K562 (cell line): ENCODE results near the gene CRK. TPM values are rescaled to one million over a fixed set of nuclear protein-coding genes. Genes with fewer than 3 reads are reported as not detected.

Experiments
- ATAC-seq: fragments of 200-7000 bp; cut with Tn5 transposase; 3 replicates; pipeline ENCODE4 v1.9.1; 2020; ENCODE audit warnings: moderate library complexity
- BruUV-seq: library from RNA; stranded (reverse); fragments of 400-500 nt; replicated peaks from 2 replicates; lab custom pipeline; 2021; lab: Mats Ljungman, UMichigan
- CTCF ChIA-PET: fragments of 300-600 bp; formaldehyde crosslinking; extraction: SDS; loops from one replicate; lab custom pipeline; 2021; ENCODE audit warnings: low intra/inter-chr PET ratio; lab: Yijun Ruan, JAX
- POLR2A ChIA-PET: fragments of 300-600, 350-650 bp; sonication (Branson Sonifier 250); formaldehyde crosslinking; extraction: SDS; loops from one replicate; lab custom pipeline; 2021; ENCODE audit warnings: antibody characterized with exemption, inconsistent platforms; lab: Yijun Ruan, JAX
- DNase-seq, 4 experiments: peaks; one replicate each; pipeline versions ENCODE4 v3.0.0 to v3.0.0-alpha.2; 2011 to 2018; ENCODE audit warnings: low spot score in 3 of 4, mixed read lengths in 3 of 4; ENCODE audit errors: extremely low read depth in 1 of 4
- FAIRE-seq: peaks from 2 replicates; lab custom pipeline; 2011; peaks lifted over from hg19 to GRCh38; lab: Jason Lieb, UNC
- H2AFZ ChIP-seq: 2 replicates; pipeline ENCODE4 v1.6.0; 2011; ENCODE audit warnings: low read depth, low read length, control low read depth, inconsistent platforms
- H3K27ac ChIP-seq: fragments of 200-600 bp; 3 replicates; pipeline ENCODE4 v1.8.0; 2011; ENCODE audit warnings: low read depth, mild to moderate bottlenecking, control low read depth, inconsistent platforms, low read length, moderate library complexity, mixed read lengths; ENCODE audit errors: extremely low read depth
- H3K27me3 ChIP-seq, 2 experiments: fragments of 300-600 bp in 1 of 2; 2 replicates in 1 of 2; 3 replicates in 1 of 2; pipeline versions ENCODE4 v1.6.0 to v1.8.0; 2011; ENCODE audit warnings: inconsistent platforms in 2 of 2, low read length in 2 of 2, mild to moderate bottlenecking in 1 of 2, mixed read lengths in 1 of 2, moderate library complexity in 1 of 2; ENCODE audit not compliant: control insufficient read depth in 2 of 2, insufficient read depth in 2 of 2
- H3K36me3 ChIP-seq: fragments of 300-600 bp; 3 replicates; pipeline ENCODE4 v1.8.0; 2011; ENCODE audit warnings: mild to moderate bottlenecking, low read length, inconsistent platforms; ENCODE audit not compliant: control insufficient read depth, insufficient read depth
- H3K4me1 ChIP-seq, 2 experiments: fragments of 200-600 bp in 1 of 2; replicated peaks in 1 of 2; 2 replicates in 1 of 2; 3 replicates in 1 of 2; pipeline versions ENCODE4 v1.5.1 to v1.8.0; 2011; ENCODE audit warnings: inconsistent platforms in 2 of 2, low read length in 2 of 2, mild to moderate bottlenecking in 1 of 2, mixed read lengths in 1 of 2, moderate library complexity in 1 of 2; ENCODE audit not compliant: control insufficient read depth in 2 of 2, insufficient read depth in 2 of 2
- H3K4me2 ChIP-seq: 2 replicates; pipeline ENCODE4 v1.6.1; 2011; ENCODE audit warnings: low read length, control low read depth, inconsistent platforms, mixed read lengths; ENCODE audit not compliant: insufficient read depth
- H3K4me3 ChIP-seq: fragments of 200-600 bp; sonication (generic), shearing (Covaris generic); 2 replicates; pipeline ENCODE4 v1.5.1; 2016; ENCODE audit warnings: control low read depth, inconsistent platforms
- H3K79me2 ChIP-seq: fragments of 200-600 bp; 3 replicates; pipeline ENCODE4 v1.8.0; 2011; ENCODE audit warnings: low read length, inconsistent platforms; ENCODE audit not compliant: control insufficient read depth, insufficient read depth
- H3K9ac ChIP-seq, 2 experiments: 2 replicates each; pipeline versions ENCODE4 v1.6.0 to v1.6.1; 2011; ENCODE audit warnings: low read depth in 2 of 2, low read length in 2 of 2, control low read depth in 1 of 2, inconsistent platforms in 1 of 2, mild to moderate bottlenecking in 1 of 2, mixed read lengths in 1 of 2; ENCODE audit not compliant: insufficient read depth in 1 of 2
- H3K9me1 ChIP-seq: one replicate; pipeline ENCODE4 v1.6.0; 2011; ENCODE audit warnings: inconsistent platforms, mild to moderate bottlenecking, low read length, moderate library complexity; ENCODE audit not compliant: control insufficient read depth, insufficient read depth
- H3K9me3 ChIP-seq: replicated peaks from 2 replicates; pipeline ENCODE4 v1.5.1; 2011; ENCODE audit warnings: low read depth, low read length, inconsistent platforms; ENCODE audit not compliant: control insufficient read depth, insufficient read depth
- H4K20me1 ChIP-seq: replicated peaks from 2 replicates; pipeline ENCODE4 v1.6.1; 2011; ENCODE audit warnings: low read length, inconsistent platforms, mixed read lengths; ENCODE audit not compliant: control insufficient read depth, insufficient read depth
- JUN ChIP-seq, 2 experiments: sonication (generic) in 1 of 2; formaldehyde crosslinking in 1 of 2; IDR thresholded peaks; 2 replicates each; pipeline versions ENCODE4 v1.6.1 to v1.8.0; 2012 to 2022; ENCODE audit warnings: borderline replicate concordance in 2 of 2, mild to moderate bottlenecking in 2 of 2, improper control_type of control experiment in 1 of 2, low read depth in 1 of 2, low read length in 1 of 2, missing genetic modification reagents in 1 of 2
- KLF1 ChIP-seq: fragments of 450-650 bp; IDR thresholded peaks from 2 replicates; pipeline ENCODE4 v1.6.1; 2016; ENCODE audit warnings: missing genetic modification characterization, missing compliant biosample characterization
- NONO ChIP-seq, 2 experiments: fragments of 200-400 bp in 1 of 2; fragments of 450-650 bp in 1 of 2; formaldehyde crosslinking in 1 of 2; IDR thresholded peaks; 2 replicates each; pipeline ENCODE4 v1.6.1; 2017; ENCODE audit warnings: low read depth in 2 of 2, mild to moderate bottlenecking in 2 of 2, moderate library complexity in 2 of 2, low read length in 1 of 2
- SMAD4 ChIP-seq: fragments of 250-450 bp; sonication (Bioruptor Pico); conservative IDR thresholded peaks from 2 replicates; pipeline ENCODE4 v1.8.0; 2021; ENCODE audit warnings: inconsistent platforms, mild to moderate bottlenecking, moderate library complexity
- STAG1 ChIP-seq: sonication (generic); formaldehyde crosslinking; IDR thresholded peaks from 2 replicates; pipeline ENCODE4 v1.5.0; 2020; ENCODE audit warnings: missing genetic modification reagents, borderline replicate concordance
- ZNF121 ChIP-seq: sonication (generic); formaldehyde crosslinking; conservative IDR thresholded peaks from 2 replicates; pipeline ENCODE4 v1.8.0; 2022; ENCODE audit warnings: missing genetic modification reagents
- ZNF263 ChIP-seq: sonication (generic); formaldehyde crosslinking; IDR thresholded peaks from 2 replicates; pipeline ENCODE4 v1.8.0; 2022; ENCODE audit warnings: mild to moderate bottlenecking, missing genetic modification reagents, borderline replicate concordance
- ZNF780A ChIP-seq: fragments of 250-450 bp; sonication (Bioruptor Pico); IDR thresholded peaks from 2 replicates; pipeline ENCODE4 v1.5.0; 2021; ENCODE audit warnings: mild to moderate bottlenecking
- WGBS: fragments of 100-300 bp; shearing (Covaris generic); methylation state at CpG from one replicate; pipeline ENCODE4 v1.1.6; 2016; ENCODE audit warnings: low coverage, mixed read lengths; ENCODE audit not compliant: insufficient coverage; ENCODE audit errors: missing lambda C conversion rate; 5-methylcytosine and 5-hydroxymethylcytosine counted together
- in situ Hi-C: fragments of 300-500 bp; cut with MboI; formaldehyde crosslinking; loops from 4 replicates; pipeline ENCODE4 v1.15.0; 2018; ENCODE audit warnings: inconsistent platforms, mixed read lengths
- intact Hi-C: fragments of 100-400 bp; cut with micrococcal nuclease; formaldehyde crosslinking; loops from 2 replicates; pipeline ENCODE4 v1.14.2; 2022
- polyA plus RNA-seq, 8 experiments: library from polyadenylated mRNA; depleted of rRNA in 4 of 8; stranded (reverse) in 5 of 8; unstranded in 3 of 8; fragments of >200 nt; fragmentation: Nextera tagmentation in 2 of 8; fragmentation: Illumina TruSeq in 1 of 8; extraction: Ambion mirVana in 2 of 8; extraction: Trizol in 1 of 8; gene quantifications; 2 replicates each; pipeline versions ENCODE4 v1.2.1 to v1.2.3, GENCODE V29; 2011 to 2014; ENCODE audit warnings: inconsistent platforms in 1 of 8, missing spikeins in 1 of 8
- total RNA-seq, 7 experiments: library from RNA; depleted of rRNA in 6 of 7; stranded (reverse); fragments of >200 nt in 6 of 7; fragmentation: Illumina TruSeq in 2 of 7; extraction: Trizol in 2 of 7; gene quantifications; 2 replicates each; pipeline versions ENCODE4 v1.2.1 to v1.2.3, GENCODE V29; 2011 to 2021; ENCODE audit warnings: low replicate concordance in 1 of 7

Gene CRK
- total and polyA plus RNA-seq, 9 of the 15 experiments (the other 6 are each of a cell fraction or from before 2014, with no cell fraction given), result 13.1 to 40.2 (median 26.1) TPM

DNA sequence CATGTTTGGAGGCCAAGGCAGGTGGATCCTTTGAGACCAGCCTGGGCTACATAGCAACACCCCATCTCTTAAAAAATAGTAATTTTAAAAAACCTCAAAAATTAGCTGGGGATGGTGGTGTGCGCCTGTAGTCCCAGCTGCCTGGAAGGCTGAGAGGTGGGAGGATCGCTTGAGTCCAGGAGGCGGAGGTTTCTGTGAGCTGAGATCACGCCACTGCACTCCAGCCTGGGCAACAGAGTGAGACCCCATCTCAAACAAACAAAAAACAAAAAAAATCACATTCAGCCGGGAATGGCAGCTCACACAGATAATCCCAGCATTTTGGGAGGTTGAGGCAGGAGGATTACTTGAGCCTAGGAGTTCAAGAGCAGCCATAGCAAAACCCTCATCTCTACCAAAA is 39.6 kb downstream of the CRK start:
- intact Hi-C loops (no loop called here), in situ Hi-C loops (no loop called here)
- no peaks in the 10 kb centered on the region for H3K9me1 ChIP-seq
- H4K20me1 ChIP-seq, result no peaks in the 10 kb centered on the region
- 97% methylated on average over 5 of the region's 5 CpGs for WGBS
- H3K79me2 ChIP-seq, result no peaks in the 10 kb centered on the region
- no TSS peak for BruUV-seq
- FAIRE-seq (no peak), DNase-seq (no peak), ATAC-seq (no peak)
- peaks cover 7% of the 10 kb centered on the region; the same call in 1 of the 3 replicates for H3K36me3 ChIP-seq
- no peak overlapping the region for H3K9ac ChIP-seq
- no peak overlapping the region for H3K4me2 ChIP-seq
- TF ChIP-seq ZNF121 (CRISPR knock-in tag) (peak; percentile 50), JUN (IDR thresholded peaks at IDR 0.05; ENCODE audit: borderline replicate concordance, low read depth, low read length) (no peak), JUN (CRISPR knock-in tag; IDR thresholded peaks at IDR 0.05; ENCODE audit: borderline replicate concordance) (no peak), NONO (IDR thresholded peaks at IDR 0.05; ENCODE audit: low read depth in 2 of 2, low read length in 1 of 2) (no peak), STAG1 (CRISPR knock-in tag) (no peak), ZNF263 (no peak), SMAD4 (no peak), KLF1 (tag) (no peak), ZNF780A (no peak)
- no peak overlapping the region for H3K4me3 ChIP-seq
- POLR2A ChIA-PET, result no interaction called here
- CTCF ChIA-PET, result no interaction called here
- no peaks in the 10 kb centered on the region; the same call in 1 of the 2 replicates for H3K9me3 ChIP-seq
- H3K27me3 ChIP-seq, result no peaks in the 10 kb centered on the region
- H3K27ac ChIP-seq, result no peak overlapping the region
- H3K4me1 ChIP-seq, result no peaks in the 10 kb centered on the region; a peak in 2 of 5 replicates
- H2AFZ ChIP-seq, result no peak overlapping the region
